A673 (cell line): ENCODE measurements around the gene ELOVL7. TPM values are rescaled to one million over a fixed set of nuclear protein-coding genes. Genes with fewer than 3 reads are reported as not detected.

Experiments
- Bru-seq: library from RNA; stranded (reverse); fragments of 400-500 nt; gene quantifications from one replicate; lab custom pipeline; 2021; lab: Mats Ljungman, UMichigan
- BruChase-seq, 2 experiments: library from RNA; stranded (reverse); fragments of 400-500 nt; gene quantifications; one replicate each; lab custom pipeline; 2021; lab: Mats Ljungman, UMichigan
- BruUV-seq: library from RNA; stranded (reverse); fragments of 400-500 nt; replicated peaks from 2 replicates; lab custom pipeline; 2021; lab: Mats Ljungman, UMichigan
- CTCF ChIA-PET: fragments of 300-600 bp; sonication (Branson Sonifier 250); formaldehyde crosslinking; loops from one replicate; lab custom pipeline; 2022; ENCODE audit warnings: antibody characterized with exemption; lab: Charles Lee
- POLR2A ChIA-PET: fragments of 300-600 bp; sonication (Branson Sonifier 250); formaldehyde crosslinking; loops from one replicate; lab custom pipeline; 2022; ENCODE audit warnings: antibody characterized with exemption; ENCODE audit not compliant: low non-redundant PET; lab: Charles Lee
- DNase-seq: peaks from one replicate; pipeline ENCODE4 v3.0.0-alpha.2; 2015; ENCODE audit warnings: low spot score
- H3K27ac ChIP-seq: fragments of 200-600 bp; sonication (generic); 2 replicates; pipeline ENCODE4 v1.5.1; 2016; ENCODE audit warnings: mixed run types, low read depth, mild to moderate bottlenecking, mixed read lengths, antibody characterized with exemption, low read length; ENCODE audit not compliant: poor library complexity, severe bottlenecking
- H3K27me3 ChIP-seq: fragments of 200-600 bp; sonication (generic); replicated peaks from 2 replicates; pipeline ENCODE4 v1.6.1; 2017; ENCODE audit warnings: mixed run types, low read depth, mild to moderate bottlenecking, mixed read lengths, antibody characterized with exemption, low read length; ENCODE audit not compliant: insufficient read depth, poor library complexity
- H3K36me3 ChIP-seq: fragments of 200-600 bp; sonication (generic); 2 replicates; pipeline ENCODE4 v1.6.1; 2016; ENCODE audit warnings: mixed run types, mild to moderate bottlenecking, mixed read lengths, antibody characterized with exemption, low read length; ENCODE audit not compliant: insufficient read depth, poor library complexity, severe bottlenecking
- H3K4me1 ChIP-seq: fragments of 200-600 bp; sonication (generic); 2 replicates; pipeline ENCODE4 v1.6.1; 2017; ENCODE audit warnings: mixed run types, mild to moderate bottlenecking, mixed read lengths, antibody characterized with exemption, low read length; ENCODE audit not compliant: insufficient read depth, poor library complexity, severe bottlenecking
- H3K4me3 ChIP-seq: fragments of 200-600 bp; sonication (generic); 2 replicates; pipeline ENCODE4 v1.5.1; 2016; ENCODE audit warnings: low read depth, mixed run types, mild to moderate bottlenecking, mixed read lengths, low read length; ENCODE audit not compliant: poor library complexity, severe bottlenecking
- H3K9me3 ChIP-seq: fragments of 200-600 bp; sonication (generic); 2 replicates; pipeline ENCODE4 v1.6.1; 2016; ENCODE audit warnings: mixed run types, low read depth, mild to moderate bottlenecking, mixed read lengths, antibody characterized with exemption, low read length; ENCODE audit not compliant: poor library complexity, severe bottlenecking
- EZH2 ChIP-seq: fragments of 200-600 bp; sonication (generic); IDR thresholded peaks from 2 replicates; pipeline ENCODE4 v1.6.1; 2017; ENCODE audit warnings: borderline replicate concordance, low read depth, mild to moderate bottlenecking, mixed read lengths, antibody characterized with exemption, low read length; ENCODE audit not compliant: poor library complexity, severe bottlenecking
- intact Hi-C: fragments of 100-400 bp; cut with micrococcal nuclease; formaldehyde crosslinking; loops from one replicate; pipeline ENCODE4 v1.10.0; 2022; ENCODE audit not compliant: unreplicated experiment
- long read RNA-seq: library from polyadenylated mRNA; stranded (forward); transcript quantifications from one replicate; pipeline ENCODE4 v2.0.0, GENCODE V29; 2022
- total RNA-seq: library from RNA; stranded (reverse); gene quantifications from 2 replicates; pipeline ENCODE4 v1.2.3, GENCODE V29; 2021
- TF ChIP-seq, protein P1 (sequence below): fragments of 300-800, 200-600 bp; sonication (generic); conservative IDR thresholded peaks from 2 replicates; pipeline ENCODE4 v1.5.1; 2017; ENCODE audit warnings: low read depth, mild to moderate bottlenecking, antibody characterized with exemption, low read length, moderate library complexity, mixed read lengths

ELOVL7 gene
- total RNA-seq (0.15 TPM in 1 of 2 replicates, not detected in the other), Bru-seq, nascent RNA (percentile 17 among the genes with signal in this experiment), BruChase-seq, experiment 1, labeled RNA remaining after a 2-hour chase (percentile 15 among the genes with signal in this experiment), BruChase-seq, experiment 2, labeled RNA remaining after a 6-hour chase (percentile 18 among the genes with signal in this experiment)
- long read RNA-seq = 0 reads

DNA sequence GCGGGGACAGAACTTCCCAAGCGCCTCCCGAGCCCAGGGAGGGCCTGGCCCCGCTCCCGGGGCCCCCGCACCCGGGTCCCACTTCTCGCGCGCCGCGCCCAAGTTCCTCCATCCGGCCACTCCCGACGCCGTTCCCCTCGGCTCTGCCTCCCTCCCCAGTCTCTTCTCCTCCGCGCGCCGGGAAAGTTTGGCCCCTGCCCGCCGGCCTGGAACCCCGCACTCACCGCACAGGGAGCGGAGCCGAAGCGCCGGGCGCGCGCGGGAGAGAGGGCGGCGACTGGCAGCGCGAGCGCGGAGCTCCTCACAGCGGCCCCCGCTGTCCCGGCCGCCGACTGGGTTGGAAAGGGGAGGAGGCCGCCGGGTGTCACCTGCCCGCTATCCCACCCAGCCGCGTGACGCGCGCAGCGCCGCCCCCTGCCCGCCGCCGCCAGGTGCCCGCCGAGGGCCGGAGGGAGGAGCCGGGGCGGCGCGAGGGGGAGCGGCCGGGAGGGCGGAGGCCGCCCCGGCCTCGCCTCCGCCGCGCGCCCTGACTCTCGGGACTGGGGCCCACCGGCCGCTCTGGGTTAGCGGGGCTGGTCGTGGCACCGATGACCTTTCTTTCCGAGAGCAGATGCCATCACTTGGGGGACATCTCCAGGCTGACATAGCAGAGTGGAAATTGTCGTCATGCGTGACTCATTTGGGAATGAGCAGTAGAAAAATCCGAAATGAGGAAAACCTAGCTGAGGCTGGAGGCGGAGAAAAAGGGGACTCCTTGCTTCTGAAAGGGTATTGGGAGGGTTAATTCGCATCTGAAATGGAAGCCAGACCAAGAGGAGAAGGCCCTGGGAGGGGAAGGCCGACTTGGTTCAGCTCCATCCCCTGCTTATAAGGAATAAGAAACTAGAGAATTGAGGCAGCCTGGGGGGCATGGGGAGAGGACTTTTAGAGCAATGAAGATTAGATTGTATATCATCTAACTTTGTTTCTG is at the start of gene ELOVL7:
TSS of gene ELOVL7 (minus strand) at position 334 of the 970 bp plus-strand sequence. CDS start 56,872 bp downstream, outside the sequence.
- H3K9me3 ChIP-seq = no peaks in the 10 kb centered on the region
- H3K4me3 ChIP-seq = peak within 1 kb of the TSS; percentile 54
- peaks cover 81% of the 10 kb centered on the region for H3K27me3 ChIP-seq
- TF ChIP-seq, protein P1, sequence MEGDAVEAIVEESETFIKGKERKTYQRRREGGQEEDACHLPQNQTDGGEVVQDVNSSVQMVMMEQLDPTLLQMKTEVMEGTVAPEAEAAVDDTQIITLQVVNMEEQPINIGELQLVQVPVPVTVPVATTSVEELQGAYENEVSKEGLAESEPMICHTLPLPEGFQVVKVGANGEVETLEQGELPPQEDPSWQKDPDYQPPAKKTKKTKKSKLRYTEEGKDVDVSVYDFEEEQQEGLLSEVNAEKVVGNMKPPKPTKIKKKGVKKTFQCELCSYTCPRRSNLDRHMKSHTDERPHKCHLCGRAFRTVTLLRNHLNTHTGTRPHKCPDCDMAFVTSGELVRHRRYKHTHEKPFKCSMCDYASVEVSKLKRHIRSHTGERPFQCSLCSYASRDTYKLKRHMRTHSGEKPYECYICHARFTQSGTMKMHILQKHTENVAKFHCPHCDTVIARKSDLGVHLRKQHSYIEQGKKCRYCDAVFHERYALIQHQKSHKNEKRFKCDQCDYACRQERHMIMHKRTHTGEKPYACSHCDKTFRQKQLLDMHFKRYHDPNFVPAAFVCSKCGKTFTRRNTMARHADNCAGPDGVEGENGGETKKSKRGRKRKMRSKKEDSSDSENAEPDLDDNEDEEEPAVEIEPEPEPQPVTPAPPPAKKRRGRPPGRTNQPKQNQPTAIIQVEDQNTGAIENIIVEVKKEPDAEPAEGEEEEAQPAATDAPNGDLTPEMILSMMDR = peak; percentile 30; the same call in 1 of the 2 replicates
- TF ChIP-seq EZH2 = no peak
- no peak within 1 kb of the TSS for H3K27ac ChIP-seq
- CTCF ChIA-PET = interaction anchor here (0.7 kb wide), 1 partner anchor 145 kb away, joined by 3 read pairs; no protein-coding TSS in a partner anchor
- POLR2A ChIA-PET = no interaction called here
- intact Hi-C loops = no loop called here
- no TSS peak for BruUV-seq
- H3K36me3 ChIP-seq = no peaks in the 10 kb centered on the region
- no peaks in the 10 kb centered on the region for H3K4me1 ChIP-seq
- DNase-seq = peak; percentile 45

DNA sequence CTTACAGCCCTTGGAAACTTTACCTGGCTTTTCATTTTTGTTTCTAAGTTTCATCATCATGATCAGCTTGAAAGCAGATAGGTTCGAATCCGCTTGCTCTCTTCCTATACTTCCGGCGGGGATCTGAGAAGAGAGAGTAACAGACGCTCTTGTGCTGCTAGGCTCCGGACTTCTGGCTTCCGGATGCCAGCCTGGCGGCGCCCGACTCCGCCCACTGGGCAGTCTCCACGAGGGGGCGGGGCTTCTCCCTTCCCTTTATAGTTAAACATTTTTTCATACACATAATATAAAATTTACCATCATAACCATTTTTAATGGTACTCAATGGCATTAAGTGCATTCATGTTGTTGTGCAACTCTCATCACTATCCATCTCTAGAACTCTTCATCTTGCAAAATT is 49.5 kb upstream of the ELOVL7 start:
- Histone ChIP-seq H3K4me1 (no peaks in the 10 kb centered on the region), H3K27me3 (no peaks in the 10 kb centered on the region), H3K27ac (no peak overlapping the region), H3K4me3 (no peak overlapping the region), H3K36me3 (no peaks in the 10 kb centered on the region), H3K9me3 (no peaks in the 10 kb centered on the region)
- DNase-seq = no peak
- no TSS peak for BruUV-seq
- CTCF ChIA-PET = no interaction called here
- intact Hi-C loops = no loop called here
- TF ChIP-seq EZH2 = no peak
- TF ChIP-seq, protein P1 = no peak
- POLR2A ChIA-PET = no interaction called here

DNA sequence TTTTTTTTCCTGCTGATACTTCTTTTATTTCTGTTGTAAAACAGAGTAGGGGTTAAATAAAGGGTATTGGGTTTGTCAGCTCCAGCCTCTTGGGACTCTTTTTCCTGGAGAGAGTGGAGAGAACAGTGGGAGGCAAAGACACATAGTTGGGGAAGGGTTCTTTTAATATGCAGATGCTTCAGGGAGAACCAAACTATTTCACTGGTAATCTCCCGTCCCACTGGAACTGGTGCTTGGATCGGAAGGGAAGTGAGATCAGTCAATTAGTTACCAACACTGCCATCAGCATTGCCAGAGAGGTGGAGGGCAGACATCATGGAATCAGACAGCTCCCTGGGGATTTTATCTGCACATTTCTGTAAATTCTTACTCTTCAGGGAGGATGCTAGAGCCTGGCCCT is 47.6 kb upstream of the ELOVL7 start:
- no peaks in the 10 kb centered on the region for H3K4me1 ChIP-seq
- BruUV-seq = no TSS peak
- no peaks in the 10 kb centered on the region for H3K27me3 ChIP-seq
- CTCF ChIA-PET = no interaction called here
- no peaks in the 10 kb centered on the region for H3K9me3 ChIP-seq
- H3K27ac ChIP-seq = no peak overlapping the region
- no peak for TF ChIP-seq EZH2
- TF ChIP-seq, protein P1 = no peak
- intact Hi-C loops = no loop called here
- H3K4me3 ChIP-seq = no peak overlapping the region
- H3K36me3 ChIP-seq = no peaks in the 10 kb centered on the region
- peak; percentile 31 for DNase-seq
- POLR2A ChIA-PET = no interaction called here
